ENCODE measurements around the gene MROH8.

DNA sequence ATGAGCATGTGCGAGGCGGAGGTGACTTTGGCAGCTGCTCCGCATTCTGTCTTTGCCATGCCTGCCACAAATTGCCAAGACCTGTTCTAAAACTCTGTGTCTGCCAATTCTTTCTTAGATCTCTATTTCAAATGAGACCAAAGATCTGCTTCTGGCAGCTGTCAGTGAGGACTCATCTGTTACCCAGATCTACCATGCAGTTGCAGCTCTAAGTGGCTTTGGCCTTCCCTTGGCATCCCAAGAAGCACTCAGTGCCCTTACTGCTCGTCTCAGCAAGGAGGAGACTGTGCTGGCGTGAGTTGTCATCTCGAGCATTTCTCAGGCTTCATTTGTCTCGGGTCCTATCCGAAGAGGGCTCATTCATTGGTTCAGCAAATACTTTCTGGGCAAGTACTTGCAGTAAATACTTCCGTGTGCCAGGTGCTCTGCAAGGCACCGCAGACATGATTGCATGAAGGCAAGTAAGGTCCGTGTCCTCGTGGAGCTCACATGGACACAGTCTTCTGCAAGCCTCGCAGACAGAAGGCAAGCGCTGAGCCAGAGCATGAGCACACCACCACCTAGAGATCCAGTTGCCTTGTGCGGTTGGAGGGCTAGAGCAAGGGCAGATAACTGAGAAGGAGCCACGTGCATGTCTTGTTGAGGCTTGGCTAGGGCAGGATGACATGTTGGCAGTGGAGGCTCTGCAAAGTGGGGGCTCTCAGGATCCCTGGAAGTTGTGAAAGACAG, 19.7 kb upstream of the MROH8 start:
- TF ChIP-seq POLR2A (IDR thresholded peaks at IDR 0.05; ENCODE audit: low read depth, low read length) (no peak), POLR2AphosphoS5 (IDR thresholded peaks at IDR 0.05; ENCODE audit: low read depth, low read length) (no peak), PAX5 (IDR thresholded peaks at IDR 0.05; ENCODE audit: insufficient read depth, low read length, severe bottlenecking) (no peak)

All from GM12891 (cell line).